CD8-positive, alpha-beta memory T cell (primary cell): ENCODE data around the gene CAMSAP3. TPM values are rescaled to one million over a fixed set of nuclear protein-coding genes. Genes with fewer than 3 reads are reported as not detected.

Source experiments
- CTCF ChIA-PET: fragments of 350-600 bp; sonication (Branson Sonifier 250); formaldehyde crosslinking; loops from one replicate; lab custom pipeline; 2021; ENCODE audit warnings: antibody characterized with exemption; lab: Charles Lee
- POLR2A ChIA-PET: fragments of 350-600 bp; sonication (Branson Sonifier 250); formaldehyde crosslinking; loops from one replicate; lab custom pipeline; 2021; ENCODE audit warnings: antibody characterized with exemption; lab: Charles Lee
- DNase-seq, 5 donors: peaks; one replicate each; pipeline versions ENCODE4 v3.0.0 to v3.0.0-alpha.2; 2020 to 2022; ENCODE audit warnings: mixed read lengths in 1 of 5
- H3K27ac ChIP-seq: one replicate; pipeline ENCODE4 v1.7.0; 2013; ENCODE audit warnings: low read depth, mild to moderate bottlenecking, low read length, moderate library complexity
- H3K27me3 ChIP-seq: 2 replicates; pipeline ENCODE4 v1.7.0; 2013; ENCODE audit warnings: low read length, mild to moderate bottlenecking; ENCODE audit not compliant: insufficient read depth, poor library complexity, severe bottlenecking
- H3K36me3 ChIP-seq: 2 replicates; pipeline ENCODE4 v1.7.0; 2013; ENCODE audit warnings: mild to moderate bottlenecking, low read length, moderate library complexity; ENCODE audit not compliant: insufficient read depth
- H3K4me1 ChIP-seq: 2 replicates; pipeline ENCODE4 v1.7.0; 2013; ENCODE audit warnings: mild to moderate bottlenecking, low read length, moderate library complexity; ENCODE audit not compliant: insufficient read depth
- H3K4me3 ChIP-seq: 2 replicates; pipeline ENCODE4 v1.7.0; 2013; ENCODE audit warnings: mild to moderate bottlenecking, low read length
- H3K9me3 ChIP-seq: 2 replicates; pipeline ENCODE4 v1.7.0; 2013; ENCODE audit warnings: mild to moderate bottlenecking, low read length
- H3K27ac Mint-ChIP-seq, 8 donors: one replicate each; pipeline ENCODE4 v1.8.0; 2020 to 2021; ENCODE audit warnings: mixed read lengths in 8 of 8, mild to moderate bottlenecking in 6 of 8, inconsistent platforms in 3 of 8, moderate library complexity in 3 of 8
- H3K27me3 Mint-ChIP-seq, 2 donors: one replicate each; pipeline ENCODE4 v1.8.0; 2020 to 2021; ENCODE audit warnings: mixed read lengths in 2 of 2, mild to moderate bottlenecking in 1 of 2, moderate library complexity in 1 of 2
- H3K36me3 Mint-ChIP-seq, 3 donors: one replicate each; pipeline ENCODE4 v1.8.0; 2020 to 2021; ENCODE audit warnings: mixed read lengths in 3 of 3, inconsistent platforms in 1 of 3, mild to moderate bottlenecking in 1 of 3
- H3K4me1 Mint-ChIP-seq, 3 donors: one replicate each; pipeline ENCODE4 v1.8.0; 2020 to 2021; ENCODE audit warnings: mixed read lengths in 3 of 3, inconsistent platforms in 1 of 3, mild to moderate bottlenecking in 1 of 3
- H3K4me3 Mint-ChIP-seq, 7 donors: one replicate each; pipeline ENCODE4 v1.8.0; 2020 to 2021; ENCODE audit warnings: mixed read lengths in 7 of 7, mild to moderate bottlenecking in 6 of 7, moderate library complexity in 4 of 7, inconsistent platforms in 2 of 7
- H3K9me3 Mint-ChIP-seq, 5 donors: one replicate each; pipeline ENCODE4 v1.8.0; 2020 to 2022; ENCODE audit warnings: mixed read lengths in 5 of 5, mild to moderate bottlenecking in 3 of 5, moderate library complexity in 2 of 5, inconsistent platforms in 1 of 5
- polyA plus RNA-seq: library from polyadenylated mRNA; unstranded; fragments of 300-500 nt; fragmentation: Illumina TruSeq; gene quantifications from one replicate; pipeline ENCODE4 v1.2.3, GENCODE V29; 2021
- total RNA-seq, 2 experiments: library from RNA; stranded (reverse); gene quantifications; one replicate each; pipeline ENCODE4 v1.2.3, GENCODE V29; 2021

Gene CAMSAP3
- total and polyA plus RNA-seq, 3 experiments from 2014 or later: 0.07 to 0.31 (median 0.24) TPM

- CTCF ChIA-PET: no interaction called here
- H3K36me3 ChIP-seq: no peaks in the 10 kb centered on the region
- H3K9me3 ChIP-seq: no peaks in the 10 kb centered on the region
- Mint-ChIP-seq H3K4me1 (no peaks in the 10 kb centered on the region), H3K9me3 (peaks cover 0 to 2% (median 0%) of the 10 kb centered on the region in 5 donors), H3K27me3 (peaks cover 2 to 5% of the 10 kb centered on the region in 2 donors), H3K36me3 (no peaks in the 10 kb centered on the region), H3K4me3 (no peak overlapping the region), H3K27ac (no peak overlapping the region)
- H3K4me1 ChIP-seq: no peaks in the 10 kb centered on the region
- no peak overlapping the region for H3K4me3 ChIP-seq
- H3K27ac ChIP-seq: no peak overlapping the region
- no peaks in the 10 kb centered on the region for H3K27me3 ChIP-seq
- DNase-seq: no peak
- POLR2A ChIA-PET: no interaction called here
Observed at GRCh38 chr19:7610491-7611240, 15.0 kb downstream of the CAMSAP3 start.

- Mint-ChIP-seq H3K36me3 (peaks cover 0 to 3% (median 0%) of the 10 kb centered on the region in 3 donors), H3K4me1 (no peaks in the 10 kb centered on the region), H3K27me3 (peaks cover 0 to 4% of the 10 kb centered on the region in 2 donors), H3K4me3 (no peak overlapping the region), H3K9me3 (peaks cover 0 to under 1% (median 0%) of the 10 kb centered on the region in 5 donors), H3K27ac (no peak overlapping the region)
- H3K4me3 ChIP-seq: no peak overlapping the region
- ChIA-PET POLR2A (no interaction called here), CTCF (no interaction called here)
- H3K4me1 ChIP-seq: no peaks in the 10 kb centered on the region
- no peaks in the 10 kb centered on the region for H3K27me3 ChIP-seq
- no peaks in the 10 kb centered on the region for H3K9me3 ChIP-seq
- H3K36me3 ChIP-seq: no peaks in the 10 kb centered on the region
- peak in 1 of 5 donors; percentile 44 for DNase-seq
- no peak overlapping the region for H3K27ac ChIP-seq
Observed at GRCh38 chr19:7611541-7612279, 16.0 kb downstream of the CAMSAP3 start.

GRCh38 chr19:7612282-7613274 lies 16.9 kb downstream of the CAMSAP3 start:
- ChIA-PET CTCF (no interaction called here), POLR2A (no interaction called here)
- Mint-ChIP-seq H3K36me3 (peaks cover 0 to 8% (median 0%) of the 10 kb centered on the region in 3 donors), H3K27me3 (peaks cover 0 to 4% of the 10 kb centered on the region in 2 donors), H3K9me3 (no peaks in the 10 kb centered on the region), H3K4me1 (no peaks in the 10 kb centered on the region), H3K4me3 (no peak overlapping the region), H3K27ac (no peak overlapping the region)
- Histone ChIP-seq H3K36me3 (no peaks in the 10 kb centered on the region), H3K4me3 (no peak overlapping the region), H3K4me1 (no peaks in the 10 kb centered on the region), H3K9me3 (no peaks in the 10 kb centered on the region), H3K27ac (no peak overlapping the region), H3K27me3 (no peaks in the 10 kb centered on the region)
- DNase-seq: no peak

GRCh38 chr19:7614859-7615741 lies 19.4 kb downstream of the CAMSAP3 start:
- H3K36me3 Mint-ChIP-seq: peaks cover 6 to 25% (median 8%) of the 10 kb centered on the region in 3 donors

GRCh38 chr19:7617172-7617571 lies 21.5 kb downstream of the CAMSAP3 start:
- H3K4me1 ChIP-seq: no peaks in the 10 kb centered on the region
- Mint-ChIP-seq H3K27me3 (no peaks in the 10 kb centered on the region), H3K27ac (peak overlapping the region in 1 of 8 donors; percentile 66), H3K4me3 (no peak overlapping the region), H3K4me1 (no peaks in the 10 kb centered on the region), H3K9me3 (no peaks in the 10 kb centered on the region), H3K36me3 (peaks cover 11 to 44% (median 13%) of the 10 kb centered on the region in 3 donors)
- peaks cover 9% of the 10 kb centered on the region for H3K36me3 ChIP-seq
- H3K4me3 ChIP-seq: no peak overlapping the region
- ChIA-PET POLR2A (no interaction called here), CTCF (interaction anchor here (0.7 kb wide), 1 partner anchor 1353 kb away, joined by 3 read pairs; no protein-coding TSS in a partner anchor)
- no peaks in the 10 kb centered on the region for H3K27me3 ChIP-seq
- no peak for DNase-seq
- H3K27ac ChIP-seq: no peak overlapping the region
- no peaks in the 10 kb centered on the region for H3K9me3 ChIP-seq

More at GRCh38 chr19:7614859-7615741, 19.4 kb downstream of the CAMSAP3 start:
- Mint-ChIP-seq H3K27me3 (no peaks in the 10 kb centered on the region), H3K27ac (no peak overlapping the region), H3K4me3 (no peak overlapping the region), H3K9me3 (no peaks in the 10 kb centered on the region), H3K4me1 (no peaks in the 10 kb centered on the region)
- Histone ChIP-seq H3K4me1 (no peaks in the 10 kb centered on the region), H3K27me3 (no peaks in the 10 kb centered on the region), H3K9me3 (no peaks in the 10 kb centered on the region), H3K4me3 (no peak overlapping the region), H3K27ac (no peak overlapping the region), H3K36me3 (no peaks in the 10 kb centered on the region)
- CTCF ChIA-PET: no interaction called here
- POLR2A ChIA-PET: no interaction called here
- no peak for DNase-seq

GRCh38 chr19:7617735-7618134 lies 22.1 kb downstream of the CAMSAP3 start:
- Mint-ChIP-seq H3K4me3 (no peak overlapping the region), H3K27me3 (no peaks in the 10 kb centered on the region), H3K4me1 (no peaks in the 10 kb centered on the region), H3K9me3 (no peaks in the 10 kb centered on the region), H3K36me3 (peaks cover 11 to 50% (median 13%) of the 10 kb centered on the region in 3 donors), H3K27ac (no peak overlapping the region)
- H3K4me3 ChIP-seq: no peak overlapping the region
- H3K4me1 ChIP-seq: no peaks in the 10 kb centered on the region
- no peak for DNase-seq
- H3K27ac ChIP-seq: no peak overlapping the region
- peaks cover 15% of the 10 kb centered on the region for H3K36me3 ChIP-seq
- CTCF ChIA-PET: no interaction called here
- H3K9me3 ChIP-seq: no peaks in the 10 kb centered on the region
- POLR2A ChIA-PET: no interaction called here
- no peaks in the 10 kb centered on the region for H3K27me3 ChIP-seq

GRCh38 chr19:7618348-7618747 lies 22.7 kb downstream of the CAMSAP3 start:
- POLR2A ChIA-PET: no interaction called here
- Mint-ChIP-seq H3K27ac (peak overlapping the region in 2 of 8 donors; percentile 47 to 67), H3K4me1 (no peaks in the 10 kb centered on the region), H3K27me3 (no peaks in the 10 kb centered on the region), H3K4me3 (no peak overlapping the region), H3K9me3 (no peaks in the 10 kb centered on the region), H3K36me3 (peaks cover 11 to 56% (median 17%) of the 10 kb centered on the region in 3 donors)
- no peak for DNase-seq
- Histone ChIP-seq H3K4me1 (no peaks in the 10 kb centered on the region), H3K9me3 (no peaks in the 10 kb centered on the region), H3K27ac (no peak overlapping the region), H3K4me3 (no peak overlapping the region), H3K36me3 (peaks cover 19% of the 10 kb centered on the region), H3K27me3 (no peaks in the 10 kb centered on the region)
- CTCF ChIA-PET: no interaction called here
